NCI-H345 (cell line): ENCODE measurements around the gene KIF21A.
A peak's percentile ranks its signal among the peaks of the same experiment; 100 is the strongest.

ENCODE experiments used
- DNase-seq: peaks from one replicate; lab custom pipeline; 2025; lab: John Stamatoyannopoulos, UW

KIF21A gene

GRCh38 chr12:39272871-39273655 lies 169.9 kb downstream of the KIF21A start:
- DNase-seq = peak; percentile 34

- DNase-seq = no peak
Measured at GRCh38 chr12:39269492-39269891, 173.4 kb downstream of the KIF21A start.

GRCh38 chr12:39267886-39268285 lies 175.0 kb downstream of the KIF21A start:
- DNase-seq = no peak

- DNase-seq = no peak
Measured at GRCh38 chr12:39252628-39253027, 190.3 kb downstream of the KIF21A start.
